ENCODE results near the gene TNS3.
"Not testable (repeated sequence)": the region's sequence is repeated elsewhere in the genome, so short reads cannot be mapped to it uniquely, and the experiment has no call there.

TNS3 gene

DNA sequence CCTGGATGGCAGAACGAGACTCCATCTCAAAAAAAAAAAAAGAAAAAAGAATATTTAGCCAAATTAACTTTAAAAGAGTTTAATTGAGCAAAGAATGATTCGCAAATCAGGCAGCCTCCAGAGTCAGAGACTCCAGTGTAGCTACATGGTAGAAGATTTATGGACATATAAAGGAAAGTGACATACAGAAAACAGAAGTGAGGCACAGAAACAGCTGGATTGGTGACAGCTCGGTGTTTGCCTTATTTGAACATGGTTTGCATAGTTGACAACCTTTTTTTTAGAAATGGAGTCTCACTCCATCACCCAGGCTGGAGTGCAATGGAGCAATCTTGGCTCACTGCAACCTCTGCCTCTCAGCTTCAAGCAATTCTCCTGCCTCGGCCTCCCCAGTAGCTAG, 35.2 kb upstream of the TNS3 start:
- H3K36me3 ChIP-seq (ENCODE audit: insufficient read depth, low read length), result no peaks in the 10 kb centered on the region
- no peak overlapping the region for H3K4me2 ChIP-seq (ENCODE audit: low read length)
- no peak overlapping the region for H3K9ac ChIP-seq (ENCODE audit: low read depth, low read length)
- no peaks in the 10 kb centered on the region for H3K9me3 ChIP-seq (replicated peaks; ENCODE audit: low read length)
- no peak overlapping the region for H3K4me3 ChIP-seq (ENCODE audit: low read length)
- H3K27me3 ChIP-seq (ENCODE audit: control insufficient read depth, insufficient read depth, low read length), result no peaks in the 10 kb centered on the region
- peaks cover 3% of the 10 kb centered on the region for H3K4me1 ChIP-seq (ENCODE audit: control insufficient read depth, insufficient read depth, low read length)

- Histone ChIP-seq H3K27me3 (ENCODE audit: control insufficient read depth, insufficient read depth, low read length) (no peaks in the 10 kb centered on the region), H3K36me3 (ENCODE audit: insufficient read depth, low read length) (no peaks in the 10 kb centered on the region), H3K9ac (ENCODE audit: low read depth, low read length) (no peak overlapping the region), H3K9me3 (replicated peaks; ENCODE audit: low read length) (no peaks in the 10 kb centered on the region), H3K4me2 (ENCODE audit: low read length) (no peak overlapping the region), H3K4me3 (ENCODE audit: low read length) (no peak overlapping the region), H3K4me1 (ENCODE audit: control insufficient read depth, insufficient read depth, low read length) (peaks cover 19% of the 10 kb centered on the region)
Measured at GRCh38 chr7:47614450-47614849, 32.5 kb upstream of the TNS3 start.

GRCh38 chr7:47611045-47611511, 29.2 kb upstream of the TNS3 start:
- H3K4me2 ChIP-seq (ENCODE audit: low read length), result peak overlapping the region; percentile 22
- H3K4me3 ChIP-seq (ENCODE audit: low read length), result no peak overlapping the region
- H3K36me3 ChIP-seq (ENCODE audit: insufficient read depth, low read length), result no peaks in the 10 kb centered on the region
- H3K27me3 ChIP-seq (ENCODE audit: control insufficient read depth, insufficient read depth, low read length), result no peaks in the 10 kb centered on the region
- no peaks in the 10 kb centered on the region for H3K9me3 ChIP-seq (replicated peaks; ENCODE audit: low read length)
- peak overlapping the region; percentile 45 for H3K9ac ChIP-seq (ENCODE audit: low read depth, low read length)
- peaks cover 22% of the 10 kb centered on the region for H3K4me1 ChIP-seq (ENCODE audit: control insufficient read depth, insufficient read depth, low read length)

GRCh38 chr7:47610506-47611044, 28.7 kb upstream of the TNS3 start:
- Histone ChIP-seq H3K9me3 (replicated peaks; ENCODE audit: low read length) (no peaks in the 10 kb centered on the region), H3K27me3 (ENCODE audit: control insufficient read depth, insufficient read depth, low read length) (no peaks in the 10 kb centered on the region), H3K9ac (ENCODE audit: low read depth, low read length) (peak overlapping the region; percentile 45), H3K4me3 (ENCODE audit: low read length) (no peak overlapping the region), H3K36me3 (ENCODE audit: insufficient read depth, low read length) (no peaks in the 10 kb centered on the region), H3K4me1 (ENCODE audit: control insufficient read depth, insufficient read depth, low read length) (peaks cover 27% of the 10 kb centered on the region), H3K4me2 (ENCODE audit: low read length) (peak overlapping the region; percentile 22)

- H3K36me3 ChIP-seq (ENCODE audit: insufficient read depth, low read length), result no peaks in the 10 kb centered on the region
- peak overlapping the region; percentile 45 for H3K9ac ChIP-seq (ENCODE audit: low read depth, low read length)
- peak overlapping the region; percentile 22 for H3K4me2 ChIP-seq (ENCODE audit: low read length)
- peaks cover 33% of the 10 kb centered on the region for H3K4me1 ChIP-seq (ENCODE audit: control insufficient read depth, insufficient read depth, low read length)
- no peaks in the 10 kb centered on the region for H3K9me3 ChIP-seq (replicated peaks; ENCODE audit: low read length)
- H3K4me3 ChIP-seq (ENCODE audit: low read length), result no peak overlapping the region
- H3K27me3 ChIP-seq (ENCODE audit: control insufficient read depth, insufficient read depth, low read length), result no peaks in the 10 kb centered on the region
Measured at GRCh38 chr7:47609803-47610452, 28.0 kb upstream of the TNS3 start.

GRCh38 chr7:47606593-47607046, 24.7 kb upstream of the TNS3 start:
- H3K9ac ChIP-seq (ENCODE audit: low read depth, low read length); H3K4me2 ChIP-seq (ENCODE audit: low read length); H3K27me3 ChIP-seq (ENCODE audit: control insufficient read depth, insufficient read depth, low read length); H3K9me3 ChIP-seq (replicated peaks; ENCODE audit: low read length); H3K36me3 ChIP-seq (ENCODE audit: insufficient read depth, low read length); H3K4me3 ChIP-seq (ENCODE audit: low read length): not testable (repeated sequence)
- H3K4me1 ChIP-seq (ENCODE audit: control insufficient read depth, insufficient read depth, low read length), result peaks cover 55% of the 10 kb centered on the region

DNA sequence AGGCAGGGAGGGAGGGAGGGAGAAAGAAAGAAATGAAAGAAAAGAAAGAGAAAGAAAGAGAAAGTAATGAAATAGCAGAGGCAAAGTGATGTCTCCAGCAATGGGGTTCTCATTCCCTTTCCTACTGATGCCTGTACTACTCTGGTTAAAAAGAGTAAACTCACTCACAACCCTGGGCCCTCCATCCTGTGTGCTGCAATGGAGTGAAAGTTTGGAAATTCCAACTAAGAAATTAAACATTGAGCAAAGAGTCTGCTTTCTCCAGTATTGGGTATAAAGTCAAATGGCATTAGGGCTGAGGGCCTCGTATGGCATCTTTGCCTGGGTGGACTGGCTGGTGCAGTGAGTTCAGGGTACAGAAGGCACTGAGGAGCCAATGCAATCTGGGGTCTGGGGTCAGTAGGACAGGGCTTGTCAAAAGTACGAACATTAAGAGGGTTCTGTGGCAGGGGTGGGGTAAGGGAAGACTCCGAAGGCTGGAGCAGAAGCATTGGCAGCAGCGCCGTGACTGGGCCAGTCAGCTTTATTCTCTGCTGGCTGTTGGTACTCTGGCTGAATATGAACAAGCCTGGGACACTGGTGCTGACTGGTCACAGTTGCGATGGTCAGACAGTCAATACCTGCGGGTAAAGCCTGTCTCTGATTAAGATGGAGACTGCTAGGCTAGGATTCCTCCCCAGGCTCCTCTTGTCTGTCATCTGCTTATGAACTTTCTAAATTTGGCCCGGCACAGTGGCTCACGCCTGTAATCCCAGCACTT, 24.1 kb upstream of the TNS3 start:
- Histone ChIP-seq H3K9me3 (replicated peaks; ENCODE audit: low read length) (no peaks in the 10 kb centered on the region), H3K36me3 (ENCODE audit: insufficient read depth, low read length) (no peaks in the 10 kb centered on the region), H3K4me2 (ENCODE audit: low read length) (no peak overlapping the region), H3K4me3 (ENCODE audit: low read length) (no peak overlapping the region), H3K9ac (ENCODE audit: low read depth, low read length) (no peak overlapping the region), H3K4me1 (ENCODE audit: control insufficient read depth, insufficient read depth, low read length) (peaks cover 56% of the 10 kb centered on the region), H3K27me3 (ENCODE audit: control insufficient read depth, insufficient read depth, low read length) (no peaks in the 10 kb centered on the region)

- Histone ChIP-seq H3K27me3 (ENCODE audit: control insufficient read depth, insufficient read depth, low read length) (no peaks in the 10 kb centered on the region), H3K4me3 (ENCODE audit: low read length) (peak overlapping the region; percentile 13), H3K9ac (ENCODE audit: low read depth, low read length) (peak overlapping the region; percentile 67), H3K4me2 (ENCODE audit: low read length) (peak overlapping the region; percentile 64), H3K36me3 (ENCODE audit: insufficient read depth, low read length) (no peaks in the 10 kb centered on the region), H3K4me1 (ENCODE audit: control insufficient read depth, insufficient read depth, low read length) (peaks cover 55% of the 10 kb centered on the region), H3K9me3 (replicated peaks; ENCODE audit: low read length) (no peaks in the 10 kb centered on the region)
Measured at GRCh38 chr7:47604496-47604890, 22.6 kb upstream of the TNS3 start.

GRCh38 chr7:47603514-47604255, 21.8 kb upstream of the TNS3 start:
- not testable (repeated sequence) for H3K4me2 ChIP-seq (ENCODE audit: low read length); H3K9me3 ChIP-seq (replicated peaks; ENCODE audit: low read length); H3K36me3 ChIP-seq (ENCODE audit: insufficient read depth, low read length); H3K27me3 ChIP-seq (ENCODE audit: control insufficient read depth, insufficient read depth, low read length); H3K4me3 ChIP-seq (ENCODE audit: low read length)
- H3K4me1 ChIP-seq (ENCODE audit: control insufficient read depth, insufficient read depth, low read length), result peaks cover 55% of the 10 kb centered on the region
- peak overlapping the region; percentile 67 for H3K9ac ChIP-seq (ENCODE audit: low read depth, low read length)

- peaks cover 55% of the 10 kb centered on the region for H3K4me1 ChIP-seq (ENCODE audit: control insufficient read depth, insufficient read depth, low read length)
- H3K9ac ChIP-seq (ENCODE audit: low read depth, low read length), result peak overlapping the region; percentile 80
- no peaks in the 10 kb centered on the region for H3K36me3 ChIP-seq (ENCODE audit: insufficient read depth, low read length)
- no peaks in the 10 kb centered on the region for H3K27me3 ChIP-seq (ENCODE audit: control insufficient read depth, insufficient read depth, low read length)
- H3K4me2 ChIP-seq (ENCODE audit: low read length), result no peak overlapping the region
- no peaks in the 10 kb centered on the region for H3K9me3 ChIP-seq (replicated peaks; ENCODE audit: low read length)
- no peak overlapping the region for H3K4me3 ChIP-seq (ENCODE audit: low read length)
Measured at GRCh38 chr7:47602272-47603004, 20.5 kb upstream of the TNS3 start.

GRCh38 chr7:47601881-47602249, 20.0 kb upstream of the TNS3 start:
- Histone ChIP-seq H3K9ac (ENCODE audit: low read depth, low read length) (peak overlapping the region; percentile 80), H3K27me3 (ENCODE audit: control insufficient read depth, insufficient read depth, low read length) (no peaks in the 10 kb centered on the region), H3K9me3 (replicated peaks; ENCODE audit: low read length) (no peaks in the 10 kb centered on the region), H3K4me1 (ENCODE audit: control insufficient read depth, insufficient read depth, low read length) (peaks cover 55% of the 10 kb centered on the region), H3K4me3 (ENCODE audit: low read length) (peak overlapping the region; percentile 14), H3K36me3 (ENCODE audit: insufficient read depth, low read length) (no peaks in the 10 kb centered on the region), H3K4me2 (ENCODE audit: low read length) (peak overlapping the region; percentile 78)

All from skeletal muscle satellite cell (primary cell).